Cardiac muscle cell (in vitro differentiated cells and primary cell): ENCODE results near the gene MTHFD2. TPM values are rescaled to one million over a fixed set of nuclear protein-coding genes. Genes with fewer than 3 reads are reported as not detected.
A peak's percentile ranks its signal among the peaks of the same experiment; 100 is the strongest.

ENCODE experiments used
- DNase-seq, 2 donors: peaks; one replicate each; pipeline versions ENCODE4 v3.0.0 to v3.0.0-alpha.2; 2010 to 2017; ENCODE audit warnings: low read depth in 1 of 2, low spot score in 1 of 2
- H3K27ac ChIP-seq: fragments of 200-600 bp; sonication (generic); 2 replicates; pipeline ENCODE4 v1.5.1; 2016
- H3K27me3 ChIP-seq: fragments of 200-600 bp; sonication (generic); 2 replicates; pipeline ENCODE4 v1.6.0; 2016; ENCODE audit warnings: control low read depth
- H3K36me3 ChIP-seq: fragments of 200-600 bp; sonication (generic); 2 replicates; pipeline ENCODE4 v1.5.1; 2016; ENCODE audit warnings: control low read depth
- H3K4me1 ChIP-seq: fragments of 200-600 bp; sonication (generic); 2 replicates; pipeline ENCODE4 v1.8.1; 2017; ENCODE audit warnings: low read depth, mild to moderate bottlenecking, mixed run types
- H3K4me3 ChIP-seq: fragments of 200-600 bp; sonication (generic); 2 replicates; pipeline ENCODE4 v1.5.1; 2016; ENCODE audit warnings: mild to moderate bottlenecking
- H3K9me3 ChIP-seq: fragments of 200-600 bp; sonication (generic); 2 replicates; pipeline ENCODE4 v1.5.1; 2017; ENCODE audit warnings: low read depth, mild to moderate bottlenecking, control low read depth
- CTCF ChIP-seq: IDR thresholded peaks from 2 replicates; pipeline ENCODE4 v1.5.1; 2012; ENCODE audit warnings: low read depth, mild to moderate bottlenecking, low read length
- polyA plus RNA-seq: library from polyadenylated mRNA; unstranded; fragments of >200 nt; fragmentation: Nextera tagmentation; extraction: Ambion mirVana; gene quantifications from 2 replicates; pipeline ENCODE4 v1.2.1, GENCODE V29; 2016
- total RNA-seq: library from RNA; depleted of rRNA; stranded (reverse); fragments of >200 nt; gene quantifications from 2 replicates; pipeline ENCODE4 v1.2.3, GENCODE V29; 2016

Gene MTHFD2
- total and polyA plus RNA-seq, 2 experiments from 2014 or later = 15.6 to 21.1 TPM

GRCh38 chr2:74232426-74232825 is 34.0 kb downstream of the MTHFD2 start:
- Histone ChIP-seq H3K9me3 (no peaks in the 10 kb centered on the region), H3K27me3 (no peaks in the 10 kb centered on the region), H3K36me3 (no peaks in the 10 kb centered on the region), H3K4me3 (no peak overlapping the region), H3K27ac (no peak overlapping the region), H3K4me1 (peaks cover under 1% of the 10 kb centered on the region)
- TF ChIP-seq CTCF = no peak
- DNase-seq = no peak

GRCh38 chr2:74233648-74234047 is 35.2 kb downstream of the MTHFD2 start:
- Histone ChIP-seq H3K36me3 (no peaks in the 10 kb centered on the region), H3K27ac (no peak overlapping the region), H3K27me3 (no peaks in the 10 kb centered on the region), H3K4me1 (no peaks in the 10 kb centered on the region), H3K9me3 (no peaks in the 10 kb centered on the region), H3K4me3 (no peak overlapping the region)
- no peak for TF ChIP-seq CTCF
- no peak for DNase-seq

GRCh38 chr2:74235041-74235440 is 36.6 kb downstream of the MTHFD2 start:
- Histone ChIP-seq H3K27me3 (no peaks in the 10 kb centered on the region), H3K9me3 (no peaks in the 10 kb centered on the region), H3K36me3 (no peaks in the 10 kb centered on the region), H3K4me1 (no peaks in the 10 kb centered on the region), H3K4me3 (no peak overlapping the region), H3K27ac (no peak overlapping the region)
- no peak for TF ChIP-seq CTCF
- no peak for DNase-seq

GRCh38 chr2:74238879-74239278 is 40.5 kb downstream of the MTHFD2 start:
- Histone ChIP-seq H3K27me3 (no peaks in the 10 kb centered on the region), H3K9me3 (no peaks in the 10 kb centered on the region), H3K36me3 (no peaks in the 10 kb centered on the region), H3K4me1 (no peaks in the 10 kb centered on the region), H3K27ac (no peak overlapping the region), H3K4me3 (no peak overlapping the region)
- DNase-seq = peak in 1 of 2 donors; percentile 93
- TF ChIP-seq CTCF = no peak

GRCh38 chr2:74239346-74239745 is 40.9 kb downstream of the MTHFD2 start:
- no peak for DNase-seq
- H3K9me3 ChIP-seq = no peaks in the 10 kb centered on the region
- H3K36me3 ChIP-seq = no peaks in the 10 kb centered on the region
- no peak overlapping the region for H3K27ac ChIP-seq
- no peak for TF ChIP-seq CTCF
- no peak overlapping the region for H3K4me3 ChIP-seq
- H3K27me3 ChIP-seq = no peaks in the 10 kb centered on the region
- no peaks in the 10 kb centered on the region for H3K4me1 ChIP-seq

GRCh38 chr2:74242354-74243071 is 44.1 kb downstream of the MTHFD2 start:
- Histone ChIP-seq H3K36me3 (no peaks in the 10 kb centered on the region), H3K27ac (no peak overlapping the region), H3K4me1 (no peaks in the 10 kb centered on the region), H3K27me3 (no peaks in the 10 kb centered on the region), H3K4me3 (no peak overlapping the region), H3K9me3 (no peaks in the 10 kb centered on the region)
- no peak for TF ChIP-seq CTCF
- DNase-seq = no peak
